K562 (cell line): ENCODE measurements around the gene GPR108. TPM values are rescaled to one million over a fixed set of nuclear protein-coding genes. Genes with fewer than 3 reads are reported as not detected.
A peak's percentile ranks its signal among the peaks of the same experiment; 100 is the strongest.

Experiments
- FOXK2 ChIP-seq, 2 experiments: fragments of 450-650 bp; IDR thresholded peaks in 1 of 2; conservative IDR thresholded peaks in 1 of 2; 2 replicates each; pipeline ENCODE4 v1.6.1; 2016; ENCODE audit warnings: low read depth in 2 of 2, mild to moderate bottlenecking in 1 of 2
- HDAC6 ChIP-seq: IDR thresholded peaks from 2 replicates; pipeline ENCODE4 v1.6.1; 2012; ENCODE audit warnings: low read depth, mild to moderate bottlenecking, control low read depth, inconsistent platforms, low read length, moderate library complexity
- KDM1A ChIP-seq, 2 experiments: fragments of 450-650 bp; IDR thresholded peaks; 2 replicates each; pipeline ENCODE4 v1.6.1; 2016; ENCODE audit warnings: mild to moderate bottlenecking in 2 of 2
- MYNN ChIP-seq, 2 experiments: sonication (generic); formaldehyde crosslinking in 1 of 2; IDR thresholded peaks; 2 replicates each; pipeline versions ENCODE4 v1.5.0 to v1.6.1; 2016 to 2020; ENCODE audit warnings: antibody characterized with exemption in 1 of 2, missing genetic modification reagents in 1 of 2
- NFE2 ChIP-seq: IDR thresholded peaks from 2 replicates; pipeline ENCODE4 v1.6.1; 2014; ENCODE audit warnings: antibody characterized with exemption, low read depth
- NFE2L1 ChIP-seq: fragments of 450-650 bp; IDR thresholded peaks from 2 replicates; pipeline ENCODE4 v1.6.1; 2016; ENCODE audit warnings: missing genetic modification characterization, low read depth, mild to moderate bottlenecking, missing compliant biosample characterization, moderate library complexity, borderline replicate concordance
- POU5F1 ChIP-seq: fragments of 150-350 bp; IDR thresholded peaks from 2 replicates; pipeline ENCODE4 v1.6.1; 2014; ENCODE audit warnings: borderline replicate concordance, low read length, low read depth, mild to moderate bottlenecking; ENCODE audit not compliant: partially characterized antibody
- RAD51 ChIP-seq: fragments of 450-650 bp; IDR thresholded peaks from 2 replicates; pipeline ENCODE4 v1.7.1; 2016; ENCODE audit warnings: low read depth, mild to moderate bottlenecking, borderline replicate concordance
- SMAD4 ChIP-seq: fragments of 250-450 bp; sonication (Bioruptor Pico); conservative IDR thresholded peaks from 2 replicates; pipeline ENCODE4 v1.8.0; 2021; ENCODE audit warnings: inconsistent platforms, mild to moderate bottlenecking, moderate library complexity
- TAF9B ChIP-seq: fragments of 450-650 bp; IDR thresholded peaks from 2 replicates; pipeline ENCODE4 v1.6.1; 2018; ENCODE audit warnings: mild to moderate bottlenecking; ENCODE audit not compliant: partially characterized antibody
- ZNF668 ChIP-seq: fragments of 250-450 bp; sonication (Bioruptor Pico); IDR thresholded peaks from 2 replicates; pipeline ENCODE4 v1.8.0; 2022; ENCODE audit warnings: mild to moderate bottlenecking, inconsistent platforms
- ZNF780A ChIP-seq: fragments of 250-450 bp; sonication (Bioruptor Pico); IDR thresholded peaks from 2 replicates; pipeline ENCODE4 v1.5.0; 2021; ENCODE audit warnings: mild to moderate bottlenecking
- ZNF785 ChIP-seq: fragments of 250-450 bp; sonication (Bioruptor Pico); IDR thresholded peaks from 2 replicates; pipeline ENCODE4 v1.4.0; 2020; ENCODE audit warnings: mild to moderate bottlenecking
- polyA plus RNA-seq, 8 experiments: library from polyadenylated mRNA; depleted of rRNA in 4 of 8; stranded (reverse) in 5 of 8; unstranded in 3 of 8; fragments of >200 nt; fragmentation: Nextera tagmentation in 2 of 8; fragmentation: Illumina TruSeq in 1 of 8; extraction: Ambion mirVana in 2 of 8; extraction: Trizol in 1 of 8; gene quantifications; 2 replicates each; pipeline versions ENCODE4 v1.2.1 to v1.2.3, GENCODE V29; 2011 to 2014; ENCODE audit warnings: inconsistent platforms in 1 of 8, missing spikeins in 1 of 8
- total RNA-seq, 7 experiments: library from RNA; depleted of rRNA in 6 of 7; stranded (reverse); fragments of >200 nt in 6 of 7; fragmentation: Illumina TruSeq in 2 of 7; extraction: Trizol in 2 of 7; gene quantifications; 2 replicates each; pipeline versions ENCODE4 v1.2.1 to v1.2.3, GENCODE V29; 2011 to 2021; ENCODE audit warnings: low replicate concordance in 1 of 7
- TF ChIP-seq, protein P1 (sequence below), 2 experiments: fragments of 450-650 bp; IDR thresholded peaks; 2 replicates each; pipeline ENCODE4 v1.6.1; 2016
- TF ChIP-seq, protein P2 (sequence below), 2 experiments: fragments of 250-450 bp in 1 of 2; fragments of 450-650 bp in 1 of 2; sonication (Bioruptor Pico) in 1 of 2; IDR thresholded peaks; 2 replicates each; pipeline versions ENCODE4 v1.6.1 to v1.8.0; 2016 to 2021; ENCODE audit warnings: mild to moderate bottlenecking in 2 of 2, moderate library complexity in 2 of 2, missing compliant biosample characterization in 1 of 2, missing genetic modification characterization in 1 of 2
- TF ChIP-seq, protein P3 (sequence below), 2 experiments: fragments of 450-650 bp in 1 of 2; sonication (generic) in 1 of 2; formaldehyde crosslinking in 1 of 2; IDR thresholded peaks in 1 of 2; conservative IDR thresholded peaks in 1 of 2; 2 replicates each; pipeline versions ENCODE4 v1.6.1 to v1.8.1; 2016 to 2023; ENCODE audit warnings: mild to moderate bottlenecking in 2 of 2, moderate library complexity in 2 of 2, inconsistent platforms in 1 of 2, missing genetic modification reagents in 1 of 2
- TF ChIP-seq, protein P4 (sequence below), 2 experiments: IDR thresholded peaks in 1 of 2; conservative IDR thresholded peaks in 1 of 2; 2 replicates each; pipeline ENCODE4 v1.6.1; 2016; ENCODE audit warnings: low read depth in 2 of 2, mild to moderate bottlenecking in 1 of 2, missing compliant biosample characterization in 1 of 2, missing genetic modification characterization in 1 of 2, moderate library complexity in 1 of 2
- TF ChIP-seq, protein P5 (sequence below): sonication (generic); formaldehyde crosslinking; IDR thresholded peaks from 2 replicates; pipeline ENCODE4 v1.8.1; 2023; ENCODE audit warnings: mild to moderate bottlenecking, missing genetic modification reagents

The GPR108 gene
- total and polyA plus RNA-seq, 9 of the 15 experiments (the other 6 are each of a cell fraction or from before 2014, with no cell fraction given): 2.4 to 33.2 (median 24.4) TPM

DNA sequence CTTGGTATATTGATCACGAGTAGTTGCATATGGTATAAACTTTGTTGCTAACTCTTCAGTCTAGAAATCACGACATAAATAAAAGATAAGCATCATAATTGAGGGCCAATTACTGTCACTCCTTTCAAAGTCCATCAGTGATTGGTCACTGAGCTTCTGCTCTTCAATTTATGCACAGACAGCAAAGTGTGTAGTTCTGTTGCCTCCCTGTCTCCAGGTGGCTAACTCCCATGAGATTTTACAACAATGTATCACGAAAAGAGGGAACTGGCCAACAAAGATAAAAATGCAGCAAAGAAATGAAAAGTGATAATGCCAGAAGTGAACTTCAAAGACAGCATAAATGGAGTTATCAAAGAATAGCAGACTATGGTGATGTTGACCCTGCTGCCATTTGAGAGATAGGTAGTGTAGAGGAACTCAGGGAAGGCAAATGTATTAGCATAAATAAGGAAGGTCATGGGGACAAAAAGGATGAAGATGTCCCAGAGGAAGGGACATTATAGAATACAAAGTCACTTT lies 54.7 kb downstream of the GPR108 start (continued):
- TF ChIP-seq, protein P1, sequence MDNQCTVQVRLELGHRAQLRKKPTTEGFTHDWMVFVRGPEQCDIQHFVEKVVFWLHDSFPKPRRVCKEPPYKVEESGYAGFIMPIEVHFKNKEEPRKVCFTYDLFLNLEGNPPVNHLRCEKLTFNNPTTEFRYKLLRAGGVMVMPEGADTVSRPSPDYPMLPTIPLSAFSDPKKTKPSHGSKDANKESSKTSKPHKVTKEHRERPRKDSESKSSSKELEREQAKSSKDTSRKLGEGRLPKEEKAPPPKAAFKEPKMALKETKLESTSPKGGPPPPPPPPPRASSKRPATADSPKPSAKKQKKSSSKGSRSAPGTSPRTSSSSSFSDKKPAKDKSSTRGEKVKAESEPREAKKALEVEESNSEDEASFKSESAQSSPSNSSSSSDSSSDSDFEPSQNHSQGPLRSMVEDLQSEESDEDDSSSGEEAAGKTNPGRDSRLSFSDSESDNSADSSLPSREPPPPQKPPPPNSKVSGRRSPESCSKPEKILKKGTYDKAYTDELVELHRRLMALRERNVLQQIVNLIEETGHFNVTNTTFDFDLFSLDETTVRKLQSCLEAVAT (IDR thresholded peaks at IDR 0.05): no peak
- TF ChIP-seq, protein P2, sequence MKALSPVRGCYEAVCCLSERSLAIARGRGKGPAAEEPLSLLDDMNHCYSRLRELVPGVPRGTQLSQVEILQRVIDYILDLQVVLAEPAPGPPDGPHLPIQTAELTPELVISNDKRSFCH (CRISPR knock-in tag; IDR thresholded peaks at IDR 0.05): no peak
- TF ChIP-seq, protein P2 (tag; IDR thresholded peaks at IDR 0.05): peak; percentile 87
- TF ChIP-seq NFE2 (no peak), KDM1A (IDR thresholded peaks at IDR 0.05) (peak; percentile 85 to 87), SMAD4 (CRISPR knock-in tag) (no peak; the same call in 1 of the 2 replicates), MYNN (IDR thresholded peaks at IDR 0.05) (no peak), MYNN (CRISPR knock-in tag; IDR thresholded peaks at IDR 0.05) (no peak), ZNF785 (CRISPR knock-in tag) (no peak), ZNF668 (CRISPR knock-in tag) (no peak), NFE2L1 (tag) (no peak), HDAC6 (no peak), ZNF780A (CRISPR knock-in tag) (no peak), FOXK2 (conservative IDR thresholded peaks at IDR 0.05 in 1 of 2, IDR thresholded peaks at IDR 0.05 in 1 of 2; ENCODE audit: low read depth in 2 of 2) (peak; percentile 49 to 52; a peak in 2 of 4 replicates), TAF9B (peak; percentile 35), RAD51 (no peak), POU5F1 (no peak)
- TF ChIP-seq, protein P3, sequence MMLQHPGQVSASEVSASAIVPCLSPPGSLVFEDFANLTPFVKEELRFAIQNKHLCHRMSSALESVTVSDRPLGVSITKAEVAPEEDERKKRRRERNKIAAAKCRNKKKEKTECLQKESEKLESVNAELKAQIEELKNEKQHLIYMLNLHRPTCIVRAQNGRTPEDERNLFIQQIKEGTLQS (IDR thresholded peaks at IDR 0.05): no peak
- TF ChIP-seq, protein P3 (CRISPR knock-in tag; conservative IDR thresholded peaks at IDR 0.05): no peak
- TF ChIP-seq, protein P4, sequence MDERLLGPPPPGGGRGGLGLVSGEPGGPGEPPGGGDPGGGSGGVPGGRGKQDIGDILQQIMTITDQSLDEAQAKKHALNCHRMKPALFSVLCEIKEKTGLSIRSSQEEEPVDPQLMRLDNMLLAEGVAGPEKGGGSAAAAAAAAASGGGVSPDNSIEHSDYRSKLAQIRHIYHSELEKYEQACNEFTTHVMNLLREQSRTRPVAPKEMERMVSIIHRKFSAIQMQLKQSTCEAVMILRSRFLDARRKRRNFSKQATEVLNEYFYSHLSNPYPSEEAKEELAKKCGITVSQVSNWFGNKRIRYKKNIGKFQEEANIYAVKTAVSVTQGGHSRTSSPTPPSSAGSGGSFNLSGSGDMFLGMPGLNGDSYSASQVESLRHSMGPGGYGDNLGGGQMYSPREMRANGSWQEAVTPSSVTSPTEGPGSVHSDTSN (CRISPR knock-in tag; IDR thresholded peaks at IDR 0.05; ENCODE audit: low read depth): no peak
- TF ChIP-seq, protein P4 (tag; conservative IDR thresholded peaks at IDR 0.05; ENCODE audit: low read depth): no peak; the same call in 1 of the 2 replicates
- TF ChIP-seq, protein P5, sequence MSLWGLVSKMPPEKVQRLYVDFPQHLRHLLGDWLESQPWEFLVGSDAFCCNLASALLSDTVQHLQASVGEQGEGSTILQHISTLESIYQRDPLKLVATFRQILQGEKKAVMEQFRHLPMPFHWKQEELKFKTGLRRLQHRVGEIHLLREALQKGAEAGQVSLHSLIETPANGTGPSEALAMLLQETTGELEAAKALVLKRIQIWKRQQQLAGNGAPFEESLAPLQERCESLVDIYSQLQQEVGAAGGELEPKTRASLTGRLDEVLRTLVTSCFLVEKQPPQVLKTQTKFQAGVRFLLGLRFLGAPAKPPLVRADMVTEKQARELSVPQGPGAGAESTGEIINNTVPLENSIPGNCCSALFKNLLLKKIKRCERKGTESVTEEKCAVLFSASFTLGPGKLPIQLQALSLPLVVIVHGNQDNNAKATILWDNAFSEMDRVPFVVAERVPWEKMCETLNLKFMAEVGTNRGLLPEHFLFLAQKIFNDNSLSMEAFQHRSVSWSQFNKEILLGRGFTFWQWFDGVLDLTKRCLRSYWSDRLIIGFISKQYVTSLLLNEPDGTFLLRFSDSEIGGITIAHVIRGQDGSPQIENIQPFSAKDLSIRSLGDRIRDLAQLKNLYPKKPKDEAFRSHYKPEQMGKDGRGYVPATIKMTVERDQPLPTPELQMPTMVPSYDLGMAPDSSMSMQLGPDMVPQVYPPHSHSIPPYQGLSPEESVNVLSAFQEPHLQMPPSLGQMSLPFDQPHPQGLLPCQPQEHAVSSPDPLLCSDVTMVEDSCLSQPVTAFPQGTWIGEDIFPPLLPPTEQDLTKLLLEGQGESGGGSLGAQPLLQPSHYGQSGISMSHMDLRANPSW (CRISPR knock-in tag): no peak
